K562 (cell line): ENCODE results near the gene APC2. TPM values are rescaled to one million over a fixed set of nuclear protein-coding genes. Genes with fewer than 3 reads are reported as not detected.

Experiments
- ATAC-seq: fragments of 200-7000 bp; cut with Tn5 transposase; 3 replicates; pipeline ENCODE4 v1.9.1; 2020; ENCODE audit warnings: moderate library complexity
- BruUV-seq: library from RNA; stranded (reverse); fragments of 400-500 nt; replicated peaks from 2 replicates; lab custom pipeline; 2021; lab: Mats Ljungman, UMichigan
- CTCF ChIA-PET: fragments of 300-600 bp; formaldehyde crosslinking; extraction: SDS; loops from one replicate; lab custom pipeline; 2021; ENCODE audit warnings: low intra/inter-chr PET ratio; lab: Yijun Ruan, JAX
- POLR2A ChIA-PET: fragments of 300-600, 350-650 bp; sonication (Branson Sonifier 250); formaldehyde crosslinking; extraction: SDS; loops from one replicate; lab custom pipeline; 2021; ENCODE audit warnings: antibody characterized with exemption, inconsistent platforms; lab: Yijun Ruan, JAX
- DNase-seq, 4 experiments: peaks; one replicate each; pipeline versions ENCODE4 v3.0.0 to v3.0.0-alpha.2; 2011 to 2018; ENCODE audit warnings: low spot score in 3 of 4, mixed read lengths in 3 of 4; ENCODE audit errors: extremely low read depth in 1 of 4
- FAIRE-seq: peaks from 2 replicates; lab custom pipeline; 2011; peaks lifted over from hg19 to GRCh38; lab: Jason Lieb, UNC
- H2AFZ ChIP-seq: 2 replicates; pipeline ENCODE4 v1.6.0; 2011; ENCODE audit warnings: low read depth, low read length, control low read depth, inconsistent platforms
- H3K27ac ChIP-seq: fragments of 200-600 bp; 3 replicates; pipeline ENCODE4 v1.8.0; 2011; ENCODE audit warnings: low read depth, mild to moderate bottlenecking, control low read depth, inconsistent platforms, low read length, moderate library complexity, mixed read lengths; ENCODE audit errors: extremely low read depth
- H3K27me3 ChIP-seq, 2 experiments: fragments of 300-600 bp in 1 of 2; 2 replicates in 1 of 2; 3 replicates in 1 of 2; pipeline versions ENCODE4 v1.6.0 to v1.8.0; 2011; ENCODE audit warnings: inconsistent platforms in 2 of 2, low read length in 2 of 2, mild to moderate bottlenecking in 1 of 2, mixed read lengths in 1 of 2, moderate library complexity in 1 of 2; ENCODE audit not compliant: control insufficient read depth in 2 of 2, insufficient read depth in 2 of 2
- H3K36me3 ChIP-seq: fragments of 300-600 bp; 3 replicates; pipeline ENCODE4 v1.8.0; 2011; ENCODE audit warnings: mild to moderate bottlenecking, low read length, inconsistent platforms; ENCODE audit not compliant: control insufficient read depth, insufficient read depth
- H3K4me1 ChIP-seq, 2 experiments: fragments of 200-600 bp in 1 of 2; replicated peaks in 1 of 2; 2 replicates in 1 of 2; 3 replicates in 1 of 2; pipeline versions ENCODE4 v1.5.1 to v1.8.0; 2011; ENCODE audit warnings: inconsistent platforms in 2 of 2, low read length in 2 of 2, mild to moderate bottlenecking in 1 of 2, mixed read lengths in 1 of 2, moderate library complexity in 1 of 2; ENCODE audit not compliant: control insufficient read depth in 2 of 2, insufficient read depth in 2 of 2
- H3K4me2 ChIP-seq: 2 replicates; pipeline ENCODE4 v1.6.1; 2011; ENCODE audit warnings: low read length, control low read depth, inconsistent platforms, mixed read lengths; ENCODE audit not compliant: insufficient read depth
- H3K4me3 ChIP-seq: fragments of 200-600 bp; sonication (generic), shearing (Covaris generic); 2 replicates; pipeline ENCODE4 v1.5.1; 2016; ENCODE audit warnings: control low read depth, inconsistent platforms
- H3K79me2 ChIP-seq: fragments of 200-600 bp; 3 replicates; pipeline ENCODE4 v1.8.0; 2011; ENCODE audit warnings: low read length, inconsistent platforms; ENCODE audit not compliant: control insufficient read depth, insufficient read depth
- H3K9ac ChIP-seq, 2 experiments: 2 replicates each; pipeline versions ENCODE4 v1.6.0 to v1.6.1; 2011; ENCODE audit warnings: low read depth in 2 of 2, low read length in 2 of 2, control low read depth in 1 of 2, inconsistent platforms in 1 of 2, mild to moderate bottlenecking in 1 of 2, mixed read lengths in 1 of 2; ENCODE audit not compliant: insufficient read depth in 1 of 2
- H3K9me1 ChIP-seq: one replicate; pipeline ENCODE4 v1.6.0; 2011; ENCODE audit warnings: inconsistent platforms, mild to moderate bottlenecking, low read length, moderate library complexity; ENCODE audit not compliant: control insufficient read depth, insufficient read depth
- H3K9me3 ChIP-seq: replicated peaks from 2 replicates; pipeline ENCODE4 v1.5.1; 2011; ENCODE audit warnings: low read depth, low read length, inconsistent platforms; ENCODE audit not compliant: control insufficient read depth, insufficient read depth
- H4K20me1 ChIP-seq: replicated peaks from 2 replicates; pipeline ENCODE4 v1.6.1; 2011; ENCODE audit warnings: low read length, inconsistent platforms, mixed read lengths; ENCODE audit not compliant: control insufficient read depth, insufficient read depth
- DNMT1 ChIP-seq: fragments of 450-650 bp; IDR thresholded peaks from 2 replicates; pipeline ENCODE4 v1.6.1; 2016; ENCODE audit warnings: antibody characterized with exemption, mild to moderate bottlenecking
- ETV1 ChIP-seq: fragments of 450-650 bp; conservative IDR thresholded peaks from 2 replicates; pipeline ENCODE4 v1.6.1; 2016; ENCODE audit warnings: missing genetic modification characterization, control low read depth, low read depth, missing compliant biosample characterization
- ZNF644 ChIP-seq: fragments of 200-800 bp; sonication (Bioruptor generic); IDR thresholded peaks from 2 replicates; pipeline ENCODE4 v1.6.1; 2016; ENCODE audit warnings: low read depth, missing genetic modification characterization, missing compliant biosample characterization
- WGBS: fragments of 100-300 bp; shearing (Covaris generic); methylation state at CpG from one replicate; pipeline ENCODE4 v1.1.6; 2016; ENCODE audit warnings: low coverage, mixed read lengths; ENCODE audit not compliant: insufficient coverage; ENCODE audit errors: missing lambda C conversion rate; 5-methylcytosine and 5-hydroxymethylcytosine counted together
- in situ Hi-C: fragments of 300-500 bp; cut with MboI; formaldehyde crosslinking; loops from 4 replicates; pipeline ENCODE4 v1.15.0; 2018; ENCODE audit warnings: inconsistent platforms, mixed read lengths
- intact Hi-C: fragments of 100-400 bp; cut with micrococcal nuclease; formaldehyde crosslinking; loops from 2 replicates; pipeline ENCODE4 v1.14.2; 2022
- polyA plus RNA-seq, 8 experiments: library from polyadenylated mRNA; depleted of rRNA in 4 of 8; stranded (reverse) in 5 of 8; unstranded in 3 of 8; fragments of >200 nt; fragmentation: Nextera tagmentation in 2 of 8; fragmentation: Illumina TruSeq in 1 of 8; extraction: Ambion mirVana in 2 of 8; extraction: Trizol in 1 of 8; gene quantifications; 2 replicates each; pipeline versions ENCODE4 v1.2.1 to v1.2.3, GENCODE V29; 2011 to 2014; ENCODE audit warnings: inconsistent platforms in 1 of 8, missing spikeins in 1 of 8
- total RNA-seq, 7 experiments: library from RNA; depleted of rRNA in 6 of 7; stranded (reverse); fragments of >200 nt in 6 of 7; fragmentation: Illumina TruSeq in 2 of 7; extraction: Trizol in 2 of 7; gene quantifications; 2 replicates each; pipeline versions ENCODE4 v1.2.1 to v1.2.3, GENCODE V29; 2011 to 2021; ENCODE audit warnings: low replicate concordance in 1 of 7
- TF ChIP-seq, protein P1 (sequence below): IDR thresholded peaks from 2 replicates; pipeline ENCODE4 v1.6.1; 2011; ENCODE audit not compliant: insufficient read length; ENCODE audit errors: extremely low read depth
- TF ChIP-seq, protein P2 (sequence below): sonication (generic); formaldehyde crosslinking; IDR thresholded peaks from 2 replicates; pipeline ENCODE4 v1.8.0; 2022; ENCODE audit warnings: missing genetic modification reagents, mild to moderate bottlenecking, borderline replicate concordance
- TF ChIP-seq, protein P3 (sequence below): fragments of 250-450 bp; sonication (Bioruptor Pico); IDR thresholded peaks from 2 replicates; pipeline ENCODE4 v1.4.0; 2020
- TF ChIP-seq, protein P4 (sequence below), 2 experiments: fragments of 150-350 bp in 1 of 2; IDR thresholded peaks; 2 replicates each; pipeline ENCODE4 v1.6.1; 2012 to 2016; ENCODE audit warnings: low read depth in 2 of 2, low read length in 2 of 2, mild to moderate bottlenecking in 1 of 2, moderate library complexity in 1 of 2
- TF ChIP-seq, protein P5 (sequence below): fragments of 450-650 bp; conservative IDR thresholded peaks from 2 replicates; pipeline ENCODE4 v1.6.1; 2016; ENCODE audit warnings: missing genetic modification characterization, low read depth, mild to moderate bottlenecking, missing compliant biosample characterization, moderate library complexity
- TF ChIP-seq, protein P6 (sequence below): fragments of 450-650 bp; formaldehyde crosslinking; IDR thresholded peaks from 2 replicates; pipeline ENCODE4 v1.4.0; 2020; ENCODE audit warnings: mild to moderate bottlenecking

Gene APC2
- total and polyA plus RNA-seq, 9 of the 15 experiments (the other 6 are each of a cell fraction or from before 2014, with no cell fraction given), result 0.01 to 0.40 (median 0.05) TPM; not detected in 3

DNA sequence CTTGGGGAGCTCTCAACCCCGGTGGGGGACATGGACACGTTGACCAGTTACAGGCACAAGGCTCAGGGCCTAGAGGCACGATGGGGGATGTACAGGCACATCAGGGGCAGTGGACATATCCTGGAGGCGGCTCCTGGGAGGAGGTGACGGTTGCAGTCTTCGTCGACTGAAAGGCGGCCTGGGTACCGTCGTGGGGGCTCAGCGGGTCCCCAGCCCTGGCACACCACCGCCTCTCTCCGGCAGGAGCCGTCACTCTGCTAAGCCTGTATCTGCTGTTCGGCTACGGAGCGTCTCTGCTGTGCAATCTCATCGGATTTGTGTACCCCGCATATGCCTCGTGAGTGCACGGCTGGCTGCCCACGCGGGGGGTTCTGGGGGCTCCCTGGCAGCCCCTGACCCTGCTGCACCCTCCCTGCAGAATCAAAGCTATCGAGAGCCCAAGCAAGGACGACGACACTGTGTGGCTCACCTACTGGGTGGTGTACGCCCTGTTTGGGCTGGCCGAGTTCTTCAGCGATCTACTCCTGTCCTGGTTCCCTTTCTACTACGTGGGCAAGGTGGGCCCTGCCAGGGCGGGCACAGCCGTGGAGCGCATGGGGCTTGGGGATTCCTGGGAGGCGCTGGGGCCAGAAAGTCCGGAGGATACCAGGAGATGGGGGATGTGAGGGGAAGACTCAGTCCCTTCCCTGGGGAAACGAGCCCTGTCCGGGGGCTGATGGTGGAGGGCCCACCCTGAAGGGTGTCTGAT, 45.3 kb downstream of the APC2 start:
- H3K4me2 ChIP-seq, result no peak overlapping the region
- no peaks in the 10 kb centered on the region for H3K36me3 ChIP-seq
- peaks cover 21 to 86% of the 10 kb centered on the region in 2 experiments for H3K4me1 ChIP-seq
- CTCF ChIA-PET, result interaction anchor here (0.6 kb wide), 1 partner anchor 11 kb away, joined by 3 read pairs; no protein-coding TSS in a partner anchor
- no peaks in the 10 kb centered on the region for H3K9me3 ChIP-seq
- H3K9me1 ChIP-seq, result no peaks in the 10 kb centered on the region
- FAIRE-seq (no peak), DNase-seq (no peak), ATAC-seq (no peak)
- no TSS peak for BruUV-seq
- H4K20me1 ChIP-seq, result peaks cover 6% of the 10 kb centered on the region; the same call in 1 of the 2 replicates
- in situ Hi-C loops (no loop called here), intact Hi-C loops (no loop called here)
- peaks cover 27% of the 10 kb centered on the region for H3K79me2 ChIP-seq
- H3K4me3 ChIP-seq, result no peak overlapping the region
- POLR2A ChIA-PET, result no interaction called here
- H3K9ac ChIP-seq, result peak overlapping the region in 1 of 2 experiments; percentile 14; a peak in 1 of 4 replicates
- H2AFZ ChIP-seq, result no peak overlapping the region
- no peak overlapping the region; the same call in 2 of the 3 replicates for H3K27ac ChIP-seq
- H3K27me3 ChIP-seq, result no peaks in the 10 kb centered on the region
- WGBS, result 83% methylated on average over 32 of the region's 37 CpGs
- no peak for TF ChIP-seq DNMT1
- TF ChIP-seq ETV1 (tag), result no peak
- TF ChIP-seq, protein P1, sequence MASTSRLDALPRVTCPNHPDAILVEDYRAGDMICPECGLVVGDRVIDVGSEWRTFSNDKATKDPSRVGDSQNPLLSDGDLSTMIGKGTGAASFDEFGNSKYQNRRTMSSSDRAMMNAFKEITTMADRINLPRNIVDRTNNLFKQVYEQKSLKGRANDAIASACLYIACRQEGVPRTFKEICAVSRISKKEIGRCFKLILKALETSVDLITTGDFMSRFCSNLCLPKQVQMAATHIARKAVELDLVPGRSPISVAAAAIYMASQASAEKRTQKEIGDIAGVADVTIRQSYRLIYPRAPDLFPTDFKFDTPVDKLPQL, result no peak
- TF ChIP-seq, protein P2, sequence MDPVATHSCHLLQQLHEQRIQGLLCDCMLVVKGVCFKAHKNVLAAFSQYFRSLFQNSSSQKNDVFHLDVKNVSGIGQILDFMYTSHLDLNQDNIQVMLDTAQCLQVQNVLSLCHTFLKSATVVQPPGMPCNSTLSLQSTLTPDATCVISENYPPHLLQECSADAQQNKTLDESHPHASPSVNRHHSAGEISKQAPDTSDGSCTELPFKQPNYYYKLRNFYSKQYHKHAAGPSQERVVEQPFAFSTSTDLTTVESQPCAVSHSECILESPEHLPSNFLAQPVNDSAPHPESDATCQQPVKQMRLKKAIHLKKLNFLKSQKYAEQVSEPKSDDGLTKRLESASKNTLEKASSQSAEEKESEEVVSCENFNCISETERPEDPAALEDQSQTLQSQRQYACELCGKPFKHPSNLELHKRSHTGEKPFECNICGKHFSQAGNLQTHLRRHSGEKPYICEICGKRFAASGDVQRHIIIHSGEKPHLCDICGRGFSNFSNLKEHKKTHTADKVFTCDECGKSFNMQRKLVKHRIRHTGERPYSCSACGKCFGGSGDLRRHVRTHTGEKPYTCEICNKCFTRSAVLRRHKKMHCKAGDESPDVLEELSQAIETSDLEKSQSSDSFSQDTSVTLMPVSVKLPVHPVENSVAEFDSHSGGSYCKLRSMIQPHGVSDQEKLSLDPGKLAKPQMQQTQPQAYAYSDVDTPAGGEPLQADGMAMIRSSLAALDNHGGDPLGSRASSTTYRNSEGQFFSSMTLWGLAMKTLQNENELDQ, result no peak
- TF ChIP-seq, protein P3, sequence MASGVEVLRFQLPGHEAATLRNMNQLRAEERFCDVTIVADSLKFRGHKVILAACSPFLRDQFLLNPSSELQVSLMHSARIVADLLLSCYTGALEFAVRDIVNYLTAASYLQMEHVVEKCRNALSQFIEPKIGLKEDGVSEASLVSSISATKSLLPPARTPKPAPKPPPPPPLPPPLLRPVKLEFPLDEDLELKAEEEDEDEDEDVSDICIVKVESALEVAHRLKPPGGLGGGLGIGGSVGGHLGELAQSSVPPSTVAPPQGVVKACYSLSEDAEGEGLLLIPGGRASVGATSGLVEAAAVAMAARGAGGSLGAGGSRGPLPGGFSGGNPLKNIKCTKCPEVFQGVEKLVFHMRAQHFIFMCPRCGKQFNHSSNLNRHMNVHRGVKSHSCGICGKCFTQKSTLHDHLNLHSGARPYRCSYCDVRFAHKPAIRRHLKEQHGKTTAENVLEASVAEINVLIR (CRISPR knock-in tag), result no peak
- TF ChIP-seq ZNF644 (tag), result no peak
- TF ChIP-seq, protein P4, sequence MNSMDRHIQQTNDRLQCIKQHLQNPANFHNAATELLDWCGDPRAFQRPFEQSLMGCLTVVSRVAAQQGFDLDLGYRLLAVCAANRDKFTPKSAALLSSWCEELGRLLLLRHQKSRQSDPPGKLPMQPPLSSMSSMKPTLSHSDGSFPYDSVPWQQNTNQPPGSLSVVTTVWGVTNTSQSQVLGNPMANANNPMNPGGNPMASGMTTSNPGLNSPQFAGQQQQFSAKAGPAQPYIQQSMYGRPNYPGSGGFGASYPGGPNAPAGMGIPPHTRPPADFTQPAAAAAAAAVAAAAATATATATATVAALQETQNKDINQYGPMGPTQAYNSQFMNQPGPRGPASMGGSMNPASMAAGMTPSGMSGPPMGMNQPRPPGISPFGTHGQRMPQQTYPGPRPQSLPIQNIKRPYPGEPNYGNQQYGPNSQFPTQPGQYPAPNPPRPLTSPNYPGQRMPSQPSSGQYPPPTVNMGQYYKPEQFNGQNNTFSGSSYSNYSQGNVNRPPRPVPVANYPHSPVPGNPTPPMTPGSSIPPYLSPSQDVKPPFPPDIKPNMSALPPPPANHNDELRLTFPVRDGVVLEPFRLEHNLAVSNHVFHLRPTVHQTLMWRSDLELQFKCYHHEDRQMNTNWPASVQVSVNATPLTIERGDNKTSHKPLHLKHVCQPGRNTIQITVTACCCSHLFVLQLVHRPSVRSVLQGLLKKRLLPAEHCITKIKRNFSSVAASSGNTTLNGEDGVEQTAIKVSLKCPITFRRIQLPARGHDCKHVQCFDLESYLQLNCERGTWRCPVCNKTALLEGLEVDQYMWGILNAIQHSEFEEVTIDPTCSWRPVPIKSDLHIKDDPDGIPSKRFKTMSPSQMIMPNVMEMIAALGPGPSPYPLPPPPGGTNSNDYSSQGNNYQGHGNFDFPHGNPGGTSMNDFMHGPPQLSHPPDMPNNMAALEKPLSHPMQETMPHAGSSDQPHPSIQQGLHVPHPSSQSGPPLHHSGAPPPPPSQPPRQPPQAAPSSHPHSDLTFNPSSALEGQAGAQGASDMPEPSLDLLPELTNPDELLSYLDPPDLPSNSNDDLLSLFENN (IDR thresholded peaks at IDR 0.05; ENCODE audit: low read depth in 2 of 2, low read length in 2 of 2), result no peak
- TF ChIP-seq, protein P5, sequence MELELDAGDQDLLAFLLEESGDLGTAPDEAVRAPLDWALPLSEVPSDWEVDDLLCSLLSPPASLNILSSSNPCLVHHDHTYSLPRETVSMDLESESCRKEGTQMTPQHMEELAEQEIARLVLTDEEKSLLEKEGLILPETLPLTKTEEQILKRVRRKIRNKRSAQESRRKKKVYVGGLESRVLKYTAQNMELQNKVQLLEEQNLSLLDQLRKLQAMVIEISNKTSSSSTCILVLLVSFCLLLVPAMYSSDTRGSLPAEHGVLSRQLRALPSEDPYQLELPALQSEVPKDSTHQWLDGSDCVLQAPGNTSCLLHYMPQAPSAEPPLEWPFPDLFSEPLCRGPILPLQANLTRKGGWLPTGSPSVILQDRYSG (tag), result no peak
- TF ChIP-seq, protein P6, sequence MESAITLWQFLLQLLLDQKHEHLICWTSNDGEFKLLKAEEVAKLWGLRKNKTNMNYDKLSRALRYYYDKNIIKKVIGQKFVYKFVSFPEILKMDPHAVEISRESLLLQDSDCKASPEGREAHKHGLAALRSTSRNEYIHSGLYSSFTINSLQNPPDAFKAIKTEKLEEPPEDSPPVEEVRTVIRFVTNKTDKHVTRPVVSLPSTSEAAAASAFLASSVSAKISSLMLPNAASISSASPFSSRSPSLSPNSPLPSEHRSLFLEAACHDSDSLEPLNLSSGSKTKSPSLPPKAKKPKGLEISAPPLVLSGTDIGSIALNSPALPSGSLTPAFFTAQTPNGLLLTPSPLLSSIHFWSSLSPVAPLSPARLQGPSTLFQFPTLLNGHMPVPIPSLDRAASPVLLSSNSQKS, result no peak
